Mesenchymal stem cell (in vitro differentiated cells and primary cell): Measurements from ENCODE around the gene VSIG4.

Experiments
- DNase-seq: peaks from one replicate; pipeline ENCODE4 v3.0.0-alpha.2; 2013
- H2AFZ ChIP-seq: one replicate; pipeline ENCODE4 v1.6.1; 2013; ENCODE audit warnings: low read depth, mild to moderate bottlenecking, control low read depth, inconsistent platforms, low read length, moderate library complexity
- H2AK5ac ChIP-seq: 2 replicates; pipeline ENCODE4 v1.6.1; 2013; ENCODE audit warnings: low read length, moderate library complexity, mild to moderate bottlenecking, inconsistent platforms; ENCODE audit not compliant: severe bottlenecking
- H2BK120ac ChIP-seq: one replicate; pipeline ENCODE4 v1.6.1; 2013; ENCODE audit warnings: low read depth, mild to moderate bottlenecking, inconsistent platforms, low read length, moderate library complexity
- H2BK12ac ChIP-seq, 2 experiments: one replicate each; pipeline ENCODE4 v1.6.1; 2013; ENCODE audit warnings: inconsistent platforms in 2 of 2, low read length in 2 of 2, mild to moderate bottlenecking in 2 of 2, moderate library complexity in 2 of 2, control low read depth in 1 of 2
- H2BK15ac ChIP-seq: one replicate; pipeline ENCODE4 v1.6.1; 2013; ENCODE audit warnings: mild to moderate bottlenecking, low read depth, inconsistent platforms; ENCODE audit not compliant: poor library complexity, severe bottlenecking
- H2BK5ac ChIP-seq: 2 replicates; pipeline ENCODE4 v1.6.1; 2013; ENCODE audit warnings: low read depth, mild to moderate bottlenecking, low read length, control low read depth, inconsistent platforms; ENCODE audit not compliant: poor library complexity, severe bottlenecking
- H3K14ac ChIP-seq, 2 experiments: one replicate each; pipeline ENCODE4 v1.6.1; 2013; ENCODE audit warnings: inconsistent platforms in 2 of 2, low read length in 2 of 2, control low read depth in 1 of 2, mild to moderate bottlenecking in 1 of 2, moderate library complexity in 1 of 2
- H3K18ac ChIP-seq, 2 experiments: one replicate each; pipeline ENCODE4 v1.6.1; 2013; ENCODE audit warnings: inconsistent platforms in 2 of 2, low read length in 2 of 2, control low read depth in 1 of 2, low read depth in 1 of 2, mild to moderate bottlenecking in 1 of 2
- H3K23ac ChIP-seq, 2 experiments: one replicate each; pipeline ENCODE4 v1.6.1; 2013; ENCODE audit warnings: inconsistent platforms in 2 of 2, low read length in 2 of 2, mild to moderate bottlenecking in 2 of 2, moderate library complexity in 2 of 2, control low read depth in 1 of 2
- H3K27ac ChIP-seq: 2 replicates; pipeline ENCODE4 v1.5.1; 2013; ENCODE audit warnings: mild to moderate bottlenecking, moderate library complexity, low read length, control low read depth, inconsistent platforms; ENCODE audit not compliant: poor library complexity, severe bottlenecking
- H3K27me3 ChIP-seq, 2 experiments: 2 replicates each; pipeline versions ENCODE4 v1.6.1 to v1.7.0; 2013; ENCODE audit warnings: low read length in 2 of 2, mild to moderate bottlenecking in 2 of 2, moderate library complexity in 2 of 2, control low read depth in 1 of 2, inconsistent platforms in 1 of 2; ENCODE audit not compliant: control insufficient read depth in 1 of 2, insufficient read depth in 1 of 2
- H3K36me3 ChIP-seq, 2 experiments: 2 replicates each; pipeline versions ENCODE4 v1.6.1 to v1.7.0; 2013; ENCODE audit warnings: low read length in 2 of 2, control low read depth in 1 of 2, inconsistent platforms in 1 of 2, low read depth in 1 of 2, mild to moderate bottlenecking in 1 of 2; ENCODE audit not compliant: insufficient read depth in 2 of 2, control insufficient read depth in 1 of 2
- H3K4ac ChIP-seq, 2 experiments: one replicate each; pipeline ENCODE4 v1.6.1; 2013; ENCODE audit warnings: inconsistent platforms in 2 of 2, low read length in 2 of 2, mild to moderate bottlenecking in 2 of 2, moderate library complexity in 2 of 2, control low read depth in 1 of 2, low read depth in 1 of 2
- H3K4me1 ChIP-seq: 2 replicates; pipeline ENCODE4 v1.6.1; 2013; ENCODE audit warnings: low read depth, low read length, control low read depth; ENCODE audit not compliant: control insufficient read depth, insufficient read depth
- H3K4me2 ChIP-seq: 2 replicates; pipeline ENCODE4 v1.6.1; 2013; ENCODE audit warnings: low read length, mild to moderate bottlenecking, inconsistent platforms; ENCODE audit not compliant: poor library complexity, severe bottlenecking
- H3K4me3 ChIP-seq, 2 experiments: 2 replicates each; pipeline versions ENCODE4 v1.5.1 to v1.7.0; 2013; ENCODE audit warnings: low read length in 2 of 2, mild to moderate bottlenecking in 2 of 2, control low read depth in 1 of 2, low read depth in 1 of 2; ENCODE audit not compliant: insufficient read depth in 1 of 2
- H3K79me1 ChIP-seq: replicated peaks from 2 replicates; pipeline ENCODE4 v1.6.1; 2013; ENCODE audit warnings: mild to moderate bottlenecking, control low read depth, low read length, inconsistent platforms; ENCODE audit not compliant: poor library complexity, severe bottlenecking
- H3K9ac ChIP-seq: 2 replicates; pipeline ENCODE4 v1.7.0; 2013; ENCODE audit warnings: mild to moderate bottlenecking, low read length, moderate library complexity
- H3K9me3 ChIP-seq: 2 replicates; pipeline ENCODE4 v1.7.0; 2013; ENCODE audit warnings: mild to moderate bottlenecking, low read length; ENCODE audit not compliant: control insufficient read depth
- H4K8ac ChIP-seq: one replicate; pipeline ENCODE4 v1.6.1; 2013; ENCODE audit warnings: inconsistent platforms, mild to moderate bottlenecking, low read length, moderate library complexity
- H4K91ac ChIP-seq: one replicate; pipeline ENCODE4 v1.6.1; 2013; ENCODE audit warnings: mild to moderate bottlenecking, low read length, inconsistent platforms
- WGBS: methylation state at CpG from one replicate; pipeline ENCODE4 v1.1.7; 2013; ENCODE audit warnings: mixed read lengths; 5-methylcytosine and 5-hydroxymethylcytosine counted together

The VSIG4 gene

DNA sequence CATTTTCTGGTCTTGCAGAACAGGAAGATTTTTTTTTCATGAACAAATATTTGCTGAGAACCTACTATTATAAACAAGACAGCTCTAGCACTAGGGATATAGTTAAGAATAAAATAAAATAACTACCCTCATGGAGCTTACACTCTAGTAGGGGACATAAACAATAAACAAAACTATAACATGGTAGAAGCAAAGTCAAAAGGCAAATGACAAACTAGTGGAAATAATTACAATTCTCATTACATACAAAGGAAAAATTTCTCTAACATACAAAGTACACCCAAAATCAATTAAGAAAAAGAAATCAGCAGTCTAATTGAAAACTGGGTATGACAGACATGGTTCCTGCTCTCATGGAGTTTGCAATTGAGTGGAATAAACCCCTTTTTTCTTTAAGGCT, 32.0 kb downstream of the VSIG4 start:
- Histone ChIP-seq H3K79me1 (no peaks in the 10 kb centered on the region), H3K23ac (no peak overlapping the region), H3K14ac (no peak overlapping the region), H3K4me1 (no peaks in the 10 kb centered on the region), H3K4me2 (no peak overlapping the region), H2BK12ac (no peak overlapping the region), H3K27ac (no peak overlapping the region), H3K18ac (no peak overlapping the region), H3K9ac (no peak overlapping the region), H3K27me3 (peaks cover 0 to 12% of the 10 kb centered on the region in 2 experiments), H2AK5ac (no peak overlapping the region), H2BK15ac (no peak overlapping the region), H4K91ac (no peak overlapping the region), H3K4ac (no peak overlapping the region), H2BK5ac (no peak overlapping the region), H3K9me3 (no peaks in the 10 kb centered on the region), H3K36me3 (no peaks in the 10 kb centered on the region), H4K8ac (no peak overlapping the region), H2AFZ (no peak overlapping the region), H2BK120ac (no peak overlapping the region), H3K4me3 (no peak overlapping the region)
- DNase-seq, result no peak

DNA sequence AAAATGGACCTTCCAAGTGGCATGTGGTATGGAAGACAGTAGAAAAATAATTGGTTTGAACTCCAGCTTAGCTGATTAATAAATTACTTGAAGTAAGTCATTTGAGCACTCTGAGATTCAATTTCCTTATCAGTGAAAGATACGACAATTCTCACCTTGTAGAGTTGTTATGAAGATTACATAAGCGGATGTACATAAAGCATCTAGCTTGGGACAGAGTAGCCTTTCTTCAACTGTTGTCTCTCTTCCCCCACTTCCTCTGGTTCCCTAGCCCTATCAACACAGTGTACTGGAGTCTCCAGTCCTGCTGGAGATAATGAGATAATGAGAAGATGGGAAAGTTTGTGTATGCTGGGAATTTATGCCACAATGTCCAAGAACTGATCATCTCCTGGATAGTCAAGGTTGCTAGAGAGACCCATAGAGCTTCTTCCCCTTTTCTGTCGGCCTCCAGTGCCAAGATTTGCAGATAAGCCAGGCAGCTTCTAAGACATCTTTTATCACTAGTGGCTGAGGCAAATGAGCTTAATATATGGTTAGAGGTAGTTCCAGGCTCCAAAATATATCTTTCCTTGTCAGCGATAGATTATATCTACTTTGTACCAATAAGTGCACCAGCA, 33.9 kb downstream of the VSIG4 start:
- Histone ChIP-seq H2BK5ac (no peak overlapping the region), H3K14ac (no peak overlapping the region), H3K9me3 (no peaks in the 10 kb centered on the region), H4K91ac (no peak overlapping the region), H3K4me3 (no peak overlapping the region), H2AK5ac (no peak overlapping the region), H3K23ac (no peak overlapping the region), H2BK120ac (no peak overlapping the region), H3K4ac (no peak overlapping the region), H3K27ac (no peak overlapping the region), H3K4me1 (no peaks in the 10 kb centered on the region), H2BK15ac (no peak overlapping the region), H3K18ac (no peak overlapping the region), H3K36me3 (no peaks in the 10 kb centered on the region), H2BK12ac (no peak overlapping the region), H3K4me2 (no peak overlapping the region), H3K79me1 (no peaks in the 10 kb centered on the region), H3K27me3 (peaks cover 0 to 12% of the 10 kb centered on the region in 2 experiments), H4K8ac (no peak overlapping the region), H3K9ac (no peak overlapping the region), H2AFZ (no peak overlapping the region)
- no peak for DNase-seq
- WGBS, result 100% methylated on average over 1 of the region's 4 CpGs

DNA sequence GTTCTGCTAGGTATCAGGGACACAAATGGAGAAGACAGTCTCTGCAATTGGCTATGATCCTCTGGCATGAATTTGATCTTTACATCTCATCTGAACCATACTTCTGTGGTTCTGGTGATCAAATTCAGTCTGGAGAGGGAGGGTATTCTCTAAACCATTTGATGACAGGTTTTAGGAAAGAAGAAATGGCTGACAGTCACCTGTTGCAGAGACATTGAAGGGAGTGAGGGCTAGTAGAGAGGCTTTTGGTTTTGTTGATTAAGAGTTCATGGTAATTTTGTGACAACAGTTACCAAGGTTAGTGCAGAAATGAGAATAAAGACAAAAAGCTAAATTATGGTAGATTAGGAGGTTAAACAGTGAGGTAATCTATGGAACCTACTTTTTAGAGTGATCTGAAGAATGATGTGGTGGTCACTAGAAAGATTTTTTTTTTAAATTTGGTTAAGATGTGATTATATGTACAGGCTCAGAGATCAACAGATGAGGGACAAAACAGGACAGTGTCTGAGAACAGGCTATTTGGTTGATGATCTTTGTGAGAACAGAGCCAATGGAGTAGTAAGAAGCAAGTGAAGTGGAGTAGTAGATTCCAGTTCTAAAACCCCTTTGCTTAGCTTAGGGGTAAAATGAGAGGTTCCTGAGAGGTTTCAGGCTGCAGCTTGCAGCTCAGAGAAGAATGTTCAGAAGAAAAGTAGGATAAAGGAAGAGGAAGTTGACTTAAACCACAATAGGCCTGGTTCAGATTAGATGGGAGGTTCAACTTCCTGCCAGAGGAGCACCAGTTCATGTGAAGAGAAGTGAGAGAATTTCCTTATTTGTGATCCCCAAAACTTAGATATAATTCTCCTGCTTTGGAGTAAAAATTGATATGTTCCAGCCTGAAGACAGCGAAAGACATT, 34.7 kb downstream of the VSIG4 start:
- Histone ChIP-seq H3K23ac (no peak overlapping the region), H3K27me3 (peaks cover 0 to 15% of the 10 kb centered on the region in 2 experiments), H2BK15ac (no peak overlapping the region), H3K4me3 (no peak overlapping the region), H2AK5ac (no peak overlapping the region), H2BK120ac (no peak overlapping the region), H3K9me3 (no peaks in the 10 kb centered on the region), H3K4ac (no peak overlapping the region), H3K14ac (no peak overlapping the region), H3K27ac (no peak overlapping the region), H3K18ac (no peak overlapping the region), H2BK12ac (no peak overlapping the region), H3K79me1 (no peaks in the 10 kb centered on the region), H4K8ac (no peak overlapping the region), H3K4me2 (no peak overlapping the region), H4K91ac (no peak overlapping the region), H2BK5ac (no peak overlapping the region), H3K4me1 (no peaks in the 10 kb centered on the region), H2AFZ (no peak overlapping the region), H3K36me3 (no peaks in the 10 kb centered on the region), H3K9ac (no peak overlapping the region)
- WGBS, result 92% methylated on average over 1 of the region's 1 CpG
- DNase-seq, result no peak

DNA sequence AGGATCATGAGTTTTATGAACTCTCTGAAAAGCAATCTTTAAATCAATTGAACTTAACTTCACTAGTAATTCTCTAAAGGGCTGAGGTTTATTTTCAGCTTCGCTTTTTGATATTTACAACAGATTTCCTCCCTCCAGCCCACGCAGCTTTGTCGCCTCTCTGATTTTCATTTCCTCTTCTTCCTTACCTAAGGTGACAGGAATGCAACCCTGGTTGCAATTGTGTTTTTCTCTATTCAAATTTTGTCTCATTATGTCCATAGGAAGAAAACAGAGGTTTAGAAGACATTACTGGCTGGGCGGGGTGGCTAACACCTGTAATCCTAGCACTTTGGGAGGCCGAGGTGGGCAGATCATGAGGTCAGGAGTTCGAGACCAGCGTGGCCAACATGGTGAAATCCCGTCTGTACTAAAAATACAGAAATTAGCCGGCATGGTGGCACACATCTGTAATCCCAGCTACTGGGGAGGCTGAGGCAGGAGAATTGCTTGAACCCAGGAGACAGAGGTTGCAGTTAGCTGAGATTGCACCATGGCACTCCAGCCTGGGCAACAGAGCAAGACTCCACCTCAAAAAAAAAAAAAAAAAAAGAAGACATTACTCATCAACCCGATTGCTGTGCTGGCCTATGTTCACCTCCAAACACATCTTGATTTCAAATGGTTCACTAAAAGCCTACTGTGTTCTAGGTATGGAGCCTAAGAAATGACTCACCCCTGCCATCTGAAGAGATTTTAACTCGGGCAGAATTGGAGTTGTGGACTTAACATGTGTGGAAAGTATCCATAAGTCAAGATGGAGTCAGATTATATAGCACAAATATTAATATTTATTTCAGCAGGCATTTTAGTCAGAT, 36.8 kb downstream of the VSIG4 start:
- no peak overlapping the region for H2BK12ac ChIP-seq
- H2BK5ac ChIP-seq, result no peak overlapping the region
- H3K4me3 ChIP-seq, result no peak overlapping the region
- no peak overlapping the region for H4K91ac ChIP-seq
- H3K9ac ChIP-seq, result no peak overlapping the region
- no peak overlapping the region for H2AFZ ChIP-seq
- no peak for DNase-seq
- H3K4me2 ChIP-seq, result no peak overlapping the region
- no peak overlapping the region for H4K8ac ChIP-seq
- H3K27me3 ChIP-seq, result peaks cover 0 to 26% of the 10 kb centered on the region in 2 experiments
- WGBS, result 77% methylated on average over 6 of the region's 11 CpGs
- no peak overlapping the region for H2BK120ac ChIP-seq
- no peaks in the 10 kb centered on the region for H3K4me1 ChIP-seq
- H3K36me3 ChIP-seq, result no peaks in the 10 kb centered on the region
- H3K9me3 ChIP-seq, result no peaks in the 10 kb centered on the region
- no peak overlapping the region for H3K14ac ChIP-seq
- H3K79me1 ChIP-seq, result no peaks in the 10 kb centered on the region
- no peak overlapping the region for H3K18ac ChIP-seq
- H3K27ac ChIP-seq, result no peak overlapping the region
- H2BK15ac ChIP-seq, result no peak overlapping the region
- H3K23ac ChIP-seq, result no peak overlapping the region
- H2AK5ac ChIP-seq, result no peak overlapping the region
- H3K4ac ChIP-seq, result no peak overlapping the region
